H1 (cell line): ENCODE data around the gene HSFX2. TPM values are rescaled to one million over a fixed set of nuclear protein-coding genes. Genes with fewer than 3 reads are reported as not detected.

Experiments
- CHD7 ChIP-seq: fragments of 300-600 bp; sonication (generic); IDR thresholded peaks from 2 replicates; pipeline ENCODE4 v1.7.1; 2012; ENCODE audit warnings: low read length, moderate library complexity, mild to moderate bottlenecking, inconsistent platforms; ENCODE audit not compliant: insufficient replicate concordance
- MAX ChIP-seq: IDR thresholded peaks from 2 replicates; pipeline ENCODE4 v1.6.1; 2012; ENCODE audit warnings: inconsistent platforms
- polyA plus RNA-seq, 7 experiments: library from polyadenylated mRNA; depleted of rRNA in 3 of 7; stranded (reverse) in 5 of 7; unstranded in 2 of 7; fragments of >200 nt in 5 of 7; fragments of 200-250 nt in 2 of 7; gene quantifications; 1 replicate in 5 of 7; 2 replicates in 1 of 7; 4 replicates in 1 of 7; pipeline versions ENCODE4 v1.2.1 to v1.2.3, GENCODE V29; 2011 to 2013; ENCODE audit warnings: missing spikeins in 2 of 7, mixed read lengths in 2 of 7
- total RNA-seq: library from RNA; stranded (reverse); fragmentation: NEBNext Ultra II Directional; extraction: Animal tissue kit (Norgen Biotek cat#: 25700); gene quantifications from 2 replicates; pipeline ENCODE4 v1.2.1, GENCODE V29; 2021

The HSFX2 gene
- total and polyA plus RNA-seq, 2 of the 8 experiments (the other 6 are each of a cell fraction or from before 2014, with no cell fraction given): 0.17 TPM; not detected in 1

- TF ChIP-seq CHD7 (no peak), MAX (no peak)
These were observed 44.5 kb upstream of the HSFX2 start (continued) for GRCh38 chrX:149639568-149639967.
